Stimulated activated CD8-positive, alpha-beta memory T cell treated with anti-CD3 and anti-CD28 coated beads, Interleukin-4, amount 100 ng/mL, for 4 hours (primary cell): ENCODE measurements around the gene FMNL1.
A peak's percentile ranks its signal among the peaks of the same experiment; 100 is the strongest.
"Not testable (repeated sequence)": the region's sequence is repeated elsewhere in the genome, so short reads cannot be mapped to it uniquely, and the experiment has no call there.

Source experiments
- DNase-seq, 2 donors: peaks; one replicate each; pipeline ENCODE4 v3.0.0-alpha.2; 2020; ENCODE audit warnings: low read depth in 2 of 2, low spot score in 1 of 2

FMNL1 gene

GRCh38 chr17:45221081-45222013 lies at the start of gene FMNL1:
Gene FMNL1 (plus strand): TSS chr17:45221885. CDS start chr17:45222125, 240 bp downstream.
- DNase-seq = no peak

GRCh38 chr17:45172232-45172540 lies 49.5 kb upstream of the FMNL1 start:
- DNase-seq = no peak

- DNase-seq = no peak
These were observed 49.0 kb upstream of the FMNL1 start for GRCh38 chr17:45172541-45173286.

GRCh38 chr17:45175759-45176115 lies 45.9 kb upstream of the FMNL1 start:
- no peak for DNase-seq

- no peak for DNase-seq
These were observed 44.1 kb upstream of the FMNL1 start for GRCh38 chr17:45177563-45177962.

GRCh38 chr17:45184144-45184543 lies 37.5 kb upstream of the FMNL1 start:
- no peak for DNase-seq

GRCh38 chr17:45186801-45187354 lies 34.8 kb upstream of the FMNL1 start:
- DNase-seq = no peak

GRCh38 chr17:45189009-45189408 lies 32.7 kb upstream of the FMNL1 start:
- DNase-seq = no peak

- no peak for DNase-seq
These were observed 31.0 kb upstream of the FMNL1 start for GRCh38 chr17:45190503-45191255.

- DNase-seq = no peak
These were observed 26.3 kb upstream of the FMNL1 start for GRCh38 chr17:45195424-45195823.

GRCh38 chr17:45197108-45197507 lies 24.6 kb upstream of the FMNL1 start:
- DNase-seq = no peak

GRCh38 chr17:45197555-45198334 lies 23.9 kb upstream of the FMNL1 start:
- DNase-seq = peak; percentile 66 to 82

GRCh38 chr17:45200701-45201100 lies 21.0 kb upstream of the FMNL1 start:
- no peak for DNase-seq

GRCh38 chr17:45201457-45201856 lies 20.2 kb upstream of the FMNL1 start:
- no peak for DNase-seq

- DNase-seq = not testable (repeated sequence)
These were observed 19.8 kb upstream of the FMNL1 start for GRCh38 chr17:45201880-45202279.

- peak; percentile 69 to 96 for DNase-seq
These were observed 2.6 kb upstream of the FMNL1 start for GRCh38 chr17:45218895-45219661.

- DNase-seq = no peak
These were observed 1.6 kb upstream of the FMNL1 start for GRCh38 chr17:45220079-45220478.

- DNase-seq = no peak
These were observed 266 bp downstream of the FMNL1 start for GRCh38 chr17:45222014-45222288.

GRCh38 chr17:45222289-45222995 lies 757 bp downstream of the FMNL1 start:
- DNase-seq = no peak
